Muscle layer of duodenum (tissue), 2 donors: Measurements from ENCODE around the gene ATG4C.
"Not testable (repeated sequence)": the region's sequence is repeated elsewhere in the genome, so short reads cannot be mapped to it uniquely, and the experiment has no call there.

ENCODE experiments used
- H3K27ac ChIP-seq: one replicate; pipeline ENCODE4 v1.7.0; 2013; ENCODE audit warnings: mild to moderate bottlenecking, low read length
- H3K27me3 ChIP-seq: one replicate; pipeline ENCODE4 v1.7.0; 2013; ENCODE audit warnings: low read depth, mild to moderate bottlenecking, control low read depth, low read length
- H3K36me3 ChIP-seq, 2 donors: one replicate each; pipeline ENCODE4 v1.7.0; 2013; ENCODE audit warnings: low read length in 2 of 2, control low read depth in 1 of 2, mild to moderate bottlenecking in 1 of 2; ENCODE audit not compliant: insufficient read depth in 2 of 2, control insufficient read depth in 1 of 2
- H3K4me1 ChIP-seq, 2 donors: one replicate each; pipeline ENCODE4 v1.7.0; 2013; ENCODE audit warnings: low read length in 2 of 2, mild to moderate bottlenecking in 2 of 2, control low read depth in 1 of 2, moderate library complexity in 1 of 2; ENCODE audit not compliant: insufficient read depth in 2 of 2, control insufficient read depth in 1 of 2
- H3K4me3 ChIP-seq, 2 donors: one replicate each; pipeline ENCODE4 v1.7.0; 2013; ENCODE audit warnings: low read length in 2 of 2, low read depth in 1 of 2, mild to moderate bottlenecking in 1 of 2
- H3K9me3 ChIP-seq, 2 donors: one replicate each; pipeline ENCODE4 v1.7.0; 2013; ENCODE audit warnings: low read length in 2 of 2, control low read depth in 1 of 2, mild to moderate bottlenecking in 1 of 2; ENCODE audit not compliant: control insufficient read depth in 1 of 2
- donor health status: healthy.

ATG4C gene

DNA sequence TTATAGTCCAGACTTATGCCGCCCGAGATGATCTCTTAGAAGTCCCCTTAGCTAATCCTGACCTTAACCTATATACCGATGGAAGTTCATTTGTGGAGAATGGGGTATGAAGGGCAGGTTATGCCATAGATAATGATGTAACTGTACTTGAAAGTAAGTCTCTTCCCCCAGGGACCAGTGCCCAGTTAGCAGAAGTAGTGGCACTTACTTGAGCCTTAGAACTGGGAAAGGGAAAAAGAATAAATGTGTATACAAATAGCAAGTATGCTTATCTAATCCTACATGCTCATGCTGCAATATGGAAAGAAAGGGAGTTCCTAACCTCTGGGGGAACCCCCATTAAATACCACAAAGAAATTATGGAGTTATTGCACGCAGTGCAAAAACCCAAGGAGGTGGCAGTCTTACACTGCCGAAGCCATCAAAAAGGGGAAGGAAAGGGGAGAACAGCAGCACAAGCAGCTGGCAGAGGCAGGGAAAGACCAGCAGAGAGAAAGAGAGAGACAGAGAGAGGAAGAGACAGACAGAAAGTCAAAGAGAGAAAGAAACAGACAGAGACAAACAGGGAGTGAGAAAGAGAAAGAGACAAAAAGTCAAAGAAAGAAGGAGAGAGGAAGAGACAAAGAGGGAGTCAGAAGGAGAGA, 24.6 kb upstream of the ATG4C start:
- not testable (repeated sequence) for H3K9me3 ChIP-seq, H3K27me3 ChIP-seq, H3K27ac ChIP-seq

DNA sequence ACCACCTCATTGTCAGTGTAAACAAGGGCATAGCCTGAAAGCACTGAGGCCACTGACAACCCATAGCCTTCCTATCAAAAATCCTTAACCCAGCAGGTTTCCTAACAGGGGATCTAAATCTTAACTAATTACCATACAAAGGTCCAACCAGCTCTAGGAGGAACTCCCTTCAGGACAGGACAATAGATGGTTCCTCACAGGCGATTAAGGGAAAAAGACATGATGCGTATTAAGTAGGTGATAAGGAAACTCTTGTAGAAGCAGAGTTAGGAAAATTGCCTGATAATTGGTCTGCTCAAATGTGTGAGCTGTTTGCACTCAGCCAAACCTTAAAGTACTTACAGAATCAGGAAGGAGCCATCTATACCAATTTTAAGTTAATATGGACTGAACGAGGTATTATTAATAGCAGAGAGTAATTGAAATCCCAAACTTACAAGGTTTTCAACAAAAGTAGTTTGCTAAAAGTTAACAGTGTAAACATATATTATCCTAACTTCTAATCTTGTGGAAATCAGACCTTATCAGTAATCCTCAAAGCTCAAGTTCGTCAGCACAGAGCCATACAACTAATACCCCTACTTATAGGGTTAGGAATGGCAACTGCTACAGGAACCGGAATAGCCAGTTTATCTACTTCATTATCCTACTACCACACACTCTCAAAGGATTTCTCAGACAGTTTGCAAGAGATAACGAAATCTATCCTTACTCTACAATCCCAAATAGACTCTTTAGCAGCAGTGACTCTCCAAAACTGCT, 23.7 kb upstream of the ATG4C start:
- H3K4me1 ChIP-seq, H3K9me3 ChIP-seq, H3K27me3 ChIP-seq, H3K27ac ChIP-seq, H3K36me3 ChIP-seq, H3K4me3 ChIP-seq: not testable (repeated sequence)

More for the DNA sequence above, 24.6 kb upstream of the ATG4C start:
- H3K36me3 ChIP-seq, H3K4me3 ChIP-seq, H3K4me1 ChIP-seq: not testable (repeated sequence)

DNA sequence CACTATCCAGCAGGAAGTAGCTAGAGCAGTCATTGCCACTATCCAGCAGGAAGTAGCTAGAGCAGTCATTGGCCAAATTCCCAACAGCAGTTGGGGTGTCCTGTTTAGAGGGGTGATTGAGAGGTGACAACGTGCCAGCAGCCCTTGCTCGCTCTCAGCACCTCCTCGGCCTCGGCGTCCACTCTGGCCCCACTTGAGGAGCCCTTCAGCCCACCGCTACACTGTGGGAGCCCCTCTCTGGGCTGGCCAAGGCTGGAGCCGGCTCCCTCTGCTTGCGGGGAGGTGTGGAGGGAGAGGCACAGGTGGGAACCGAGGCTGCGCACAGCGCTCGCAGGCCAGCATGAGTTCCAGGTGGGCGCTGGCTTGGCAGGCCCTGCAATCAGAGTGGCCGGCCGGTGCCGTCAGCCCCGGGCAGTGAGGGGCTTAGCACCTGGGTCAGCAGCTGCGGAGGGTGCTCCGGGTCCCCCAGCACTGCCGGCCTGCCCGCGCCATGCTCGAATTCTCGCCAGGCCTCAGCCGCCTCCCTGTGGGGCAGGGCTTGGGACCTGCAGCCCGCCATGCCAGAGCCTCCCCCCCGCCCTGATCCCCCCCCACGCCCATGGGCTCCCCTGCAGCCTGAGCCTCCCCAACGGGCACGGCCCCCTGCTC, 22.6 kb upstream of the ATG4C start:
- H3K27me3 ChIP-seq, H3K27ac ChIP-seq: not testable (repeated sequence)

DNA sequence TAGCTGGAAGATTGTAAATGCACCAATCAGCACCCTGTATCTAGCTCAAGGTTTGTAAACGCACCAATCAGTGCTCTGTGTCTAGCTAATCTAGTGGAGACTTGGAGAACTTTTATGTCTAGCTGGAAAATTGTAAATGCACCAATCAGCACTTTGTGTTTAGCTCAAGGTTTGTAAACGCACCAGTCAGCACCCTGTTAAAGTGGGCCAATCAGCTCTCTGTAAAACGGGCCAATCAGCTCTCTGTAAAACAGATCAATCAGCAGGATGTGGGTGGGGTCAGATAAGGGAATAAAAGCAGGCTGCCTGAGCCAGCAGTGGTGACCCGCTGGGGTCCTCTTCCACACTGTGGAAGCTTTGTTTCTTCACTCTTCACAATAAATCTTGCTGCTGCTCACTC, 21.9 kb upstream of the ATG4C start:
- not testable (repeated sequence) for H3K27ac ChIP-seq, H3K4me1 ChIP-seq, H3K36me3 ChIP-seq, H3K9me3 ChIP-seq, H3K4me3 ChIP-seq, H3K27me3 ChIP-seq

More for the DNA sequence above, 22.6 kb upstream of the ATG4C start:
- not testable (repeated sequence) for H3K9me3 ChIP-seq, H3K36me3 ChIP-seq, H3K4me3 ChIP-seq, H3K4me1 ChIP-seq

DNA sequence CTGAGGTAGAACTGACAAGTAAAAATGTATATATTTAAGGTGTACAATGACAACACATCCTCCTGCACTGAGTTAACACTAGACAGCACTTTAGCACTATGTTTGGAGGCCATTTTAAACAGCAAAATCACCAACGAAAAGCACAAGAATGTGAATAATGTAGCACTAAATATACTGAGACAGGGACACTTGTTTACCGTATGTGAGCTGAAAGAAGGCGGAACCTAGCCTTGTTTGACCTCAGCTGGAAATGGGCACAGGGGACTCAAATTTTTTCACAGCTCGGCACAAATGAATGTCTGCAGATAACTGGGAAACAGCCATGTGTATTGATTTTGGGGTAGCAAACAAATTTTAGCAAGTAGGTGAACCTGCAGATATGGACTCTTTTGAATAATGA, 18.0 kb upstream of the ATG4C start:
- Histone ChIP-seq H3K4me3 (no peak overlapping the region), H3K9me3 (no peaks in the 10 kb centered on the region), H3K36me3 (no peaks in the 10 kb centered on the region), H3K27ac (no peak overlapping the region), H3K4me1 (no peaks in the 10 kb centered on the region), H3K27me3 (no peaks in the 10 kb centered on the region)

DNA sequence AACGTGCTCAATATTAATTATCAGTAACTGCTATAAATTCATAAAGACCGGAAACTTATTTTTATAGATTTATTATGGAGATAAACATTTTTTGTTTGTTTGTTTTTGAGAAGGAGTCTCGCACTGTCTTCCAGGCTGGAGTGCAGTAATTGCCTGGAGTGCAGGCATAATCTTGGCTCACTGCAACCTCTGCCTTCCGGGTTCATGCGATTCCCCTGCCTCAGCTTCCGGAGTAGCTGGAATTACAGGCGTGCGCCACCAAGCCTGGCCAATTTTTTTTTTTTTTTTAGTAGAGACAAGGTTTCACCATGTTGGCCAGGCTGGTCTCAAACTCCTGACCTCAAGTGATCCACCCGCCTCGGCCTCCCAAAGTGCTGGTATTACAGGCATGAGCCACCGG, 15.4 kb upstream of the ATG4C start:
- not testable (repeated sequence) for H3K36me3 ChIP-seq, H3K27me3 ChIP-seq, H3K4me1 ChIP-seq, H3K9me3 ChIP-seq, H3K27ac ChIP-seq, H3K4me3 ChIP-seq

DNA sequence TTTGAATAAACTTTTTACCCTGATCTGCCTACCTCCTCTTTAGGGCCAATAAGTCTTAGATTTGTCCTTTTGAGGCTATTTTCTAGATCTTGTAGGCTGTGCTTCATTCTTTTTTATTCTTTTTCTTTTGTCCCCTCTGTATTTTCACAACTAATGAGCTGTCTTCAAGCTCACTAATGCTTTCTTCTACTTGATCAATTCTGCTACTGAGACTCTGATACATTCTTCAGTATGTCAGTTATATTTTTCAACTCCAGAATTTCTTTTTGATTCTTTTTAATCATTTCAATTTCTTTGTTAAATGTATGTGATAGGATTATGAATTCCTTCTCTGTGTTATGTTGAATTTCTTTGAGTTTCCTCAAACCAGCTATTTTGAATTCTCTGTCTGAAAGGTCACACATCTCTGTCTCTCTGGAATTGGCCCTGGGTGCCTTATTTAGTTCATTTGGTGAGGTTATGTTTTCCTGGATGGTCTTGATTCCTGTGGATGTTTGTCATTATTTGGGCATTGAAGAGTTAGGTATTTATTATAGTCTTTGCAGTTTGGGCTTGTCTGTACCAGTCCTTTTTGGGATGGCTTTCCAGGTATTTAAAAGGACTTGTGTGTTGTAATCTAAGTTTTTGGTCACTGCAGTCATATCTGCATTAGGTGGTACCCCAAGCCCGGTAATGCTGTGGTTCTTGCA, 11.2 kb upstream of the ATG4C start:
- no peaks in the 10 kb centered on the region for H3K27me3 ChIP-seq
- H3K9me3 ChIP-seq: peaks cover 0 to 7% of the 10 kb centered on the region in 2 donors
- no peaks in the 10 kb centered on the region for H3K4me1 ChIP-seq
- H3K4me3 ChIP-seq: no peak overlapping the region
- H3K36me3 ChIP-seq: no peaks in the 10 kb centered on the region
- no peak overlapping the region for H3K27ac ChIP-seq

DNA sequence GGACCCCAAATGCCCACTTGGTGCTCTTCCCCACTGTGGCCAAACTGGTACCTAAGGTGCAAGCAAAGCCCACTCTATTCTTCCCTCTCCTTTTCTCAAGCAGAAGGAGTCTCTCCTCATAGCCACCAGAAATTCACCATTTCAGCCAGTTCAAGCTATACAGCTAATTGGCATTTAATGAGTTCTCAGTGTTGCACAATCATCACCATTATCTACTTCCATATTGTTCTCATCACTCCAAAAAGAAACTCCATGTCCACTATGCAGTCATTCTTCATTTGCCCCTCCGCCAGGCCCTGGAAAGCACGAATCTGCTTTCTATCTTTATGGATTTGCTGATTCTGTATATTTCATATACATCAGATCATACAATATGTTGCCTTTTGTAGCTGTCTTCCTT, 9.9 kb upstream of the ATG4C start:
- H3K4me1 ChIP-seq: no peaks in the 10 kb centered on the region
- peaks cover 0 to 7% of the 10 kb centered on the region in 2 donors for H3K9me3 ChIP-seq
- H3K27ac ChIP-seq: no peak overlapping the region

DNA sequence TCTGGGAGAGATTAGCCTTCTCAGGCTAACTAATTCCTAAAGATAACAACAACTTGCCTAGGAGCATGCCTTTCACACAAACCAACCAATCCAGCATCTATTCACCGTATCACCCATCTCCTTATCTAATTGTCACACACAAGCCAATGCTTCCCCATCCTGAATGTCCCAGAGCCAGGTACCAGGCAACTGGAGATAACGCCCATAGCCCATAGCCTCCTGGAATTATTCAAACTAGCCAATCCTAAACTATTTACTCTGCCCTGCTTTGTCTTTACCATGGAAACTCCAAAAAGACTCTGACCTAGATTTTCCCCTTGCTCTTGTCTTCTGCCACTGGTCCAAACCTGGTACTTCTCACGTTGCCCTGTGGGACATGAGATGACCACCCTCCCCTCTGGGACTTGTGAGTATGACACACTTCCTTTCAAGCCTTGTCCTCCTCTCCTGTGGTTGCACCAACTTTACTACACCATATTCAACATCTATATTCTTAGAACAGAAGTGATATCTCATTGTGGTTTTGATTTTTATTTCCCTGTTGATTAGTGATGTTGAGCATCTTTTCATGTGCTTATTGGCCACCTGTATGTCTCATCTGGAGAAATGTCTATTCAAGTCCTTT, 8.8 kb upstream of the ATG4C start:
- Histone ChIP-seq H3K27ac (no peak overlapping the region), H3K4me1 (no peaks in the 10 kb centered on the region), H3K27me3 (no peaks in the 10 kb centered on the region), H3K36me3 (no peaks in the 10 kb centered on the region), H3K4me3 (no peak overlapping the region), H3K9me3 (peaks cover 0 to 7% of the 10 kb centered on the region in 2 donors)

More for the DNA sequence above, 9.9 kb upstream of the ATG4C start:
- Histone ChIP-seq H3K27me3 (no peaks in the 10 kb centered on the region), H3K4me3 (no peak overlapping the region), H3K36me3 (no peaks in the 10 kb centered on the region)

DNA sequence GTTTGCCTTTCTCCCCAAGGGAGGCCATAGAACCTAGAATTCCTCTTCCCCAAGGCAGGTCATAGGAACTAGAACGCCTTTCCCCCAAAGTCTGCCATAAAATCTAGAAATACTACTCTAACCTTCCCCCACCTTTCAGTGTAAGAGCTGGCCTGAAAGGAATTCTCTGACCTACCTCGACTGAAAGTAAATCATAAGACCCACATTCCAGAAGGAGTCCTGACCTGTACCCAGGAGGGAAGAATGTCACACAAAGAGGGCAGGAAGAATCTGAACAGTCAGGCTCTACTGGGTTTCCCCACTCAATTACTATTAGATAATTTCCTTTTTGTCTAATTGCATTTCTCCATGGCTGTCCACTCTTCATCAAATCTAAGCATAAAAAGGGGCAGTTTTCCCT, 5.7 kb upstream of the ATG4C start:
- Histone ChIP-seq H3K27ac (no peak overlapping the region), H3K36me3 (no peaks in the 10 kb centered on the region), H3K9me3 (peaks cover 0 to 2% of the 10 kb centered on the region in 2 donors), H3K4me1 (no peaks in the 10 kb centered on the region), H3K4me3 (no peak overlapping the region), H3K27me3 (no peaks in the 10 kb centered on the region)
